Smooth muscle cell of the brain vasculature (primary cell): ENCODE data around the gene HNRNPUL1.
A peak's percentile ranks its signal among the peaks of the same experiment; 100 is the strongest.
"Not testable (repeated sequence)": the region's sequence is repeated elsewhere in the genome, so short reads cannot be mapped to it uniquely, and the experiment has no call there.

ENCODE experiments used
- DNase-seq: peaks from one replicate; pipeline ENCODE4 v3.0.0-alpha.2; 2012; ENCODE audit warnings: low read depth, low spot score

Gene HNRNPUL1

DNA sequence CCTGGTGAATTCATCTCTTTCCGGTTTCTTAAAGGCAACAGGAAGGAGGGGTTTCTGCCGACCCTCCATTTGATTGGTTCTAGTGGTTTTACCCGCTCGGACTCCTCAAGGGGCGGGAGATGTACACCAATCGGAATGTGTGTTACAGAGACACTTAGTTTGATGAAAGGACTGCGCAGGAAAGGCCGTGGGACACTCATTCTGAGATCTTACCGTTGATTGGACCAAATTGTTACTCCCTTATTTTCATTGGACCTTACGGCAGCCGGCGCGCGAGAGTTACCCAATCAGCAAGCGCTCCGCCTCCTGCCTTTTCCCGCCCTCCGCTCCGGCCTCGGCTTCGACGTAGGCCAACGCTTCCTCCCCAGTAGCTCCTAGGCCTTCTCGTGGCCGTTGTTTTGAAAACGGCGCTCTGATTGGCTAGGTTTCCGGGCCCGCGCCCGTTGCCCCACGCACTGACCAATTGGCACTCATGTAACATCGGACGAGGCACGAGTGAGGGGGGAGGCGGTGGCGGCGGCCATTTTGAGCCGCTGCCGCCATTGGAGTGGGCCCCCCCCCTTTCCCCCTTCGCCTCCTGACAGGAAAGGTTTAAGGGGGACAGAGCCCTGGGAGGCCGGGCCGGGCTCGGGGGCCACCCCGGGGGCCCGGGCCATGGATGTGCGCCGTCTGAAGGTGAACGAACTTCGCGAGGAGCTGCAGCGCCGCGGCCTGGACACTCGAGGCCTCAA lies at the start of gene HNRNPUL1:
Gene HNRNPUL1 (plus strand): TSS at position 523 of the 731 bp plus-strand sequence. CDS start 132 bp downstream, at position 655.
- peak; percentile 100 for DNase-seq

DNA sequence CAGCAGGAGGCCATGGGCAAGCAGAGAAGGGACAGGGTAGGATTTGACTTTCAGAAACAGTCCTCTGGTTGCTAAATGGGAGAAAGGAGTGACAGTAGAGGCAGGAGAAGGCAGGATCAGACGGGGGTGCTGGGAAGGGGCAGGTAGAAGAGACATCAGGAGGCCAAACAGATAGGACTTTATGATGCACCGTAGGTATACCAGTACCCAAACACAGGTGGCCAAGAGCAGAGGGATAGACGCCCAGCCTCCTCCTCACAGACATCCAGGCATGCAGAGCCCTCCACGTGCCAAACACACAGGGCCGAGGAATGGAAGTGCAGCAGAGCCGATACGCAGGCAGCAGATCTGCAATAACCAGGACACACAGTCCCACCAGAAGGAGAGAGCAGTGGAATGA lies 46.4 kb upstream of the HNRNPUL1 start:
- no peak for DNase-seq

- DNase-seq = no peak
These were observed 45.9 kb upstream of the HNRNPUL1 start for GRCh38 chr19:41218249-41218614.

DNA sequence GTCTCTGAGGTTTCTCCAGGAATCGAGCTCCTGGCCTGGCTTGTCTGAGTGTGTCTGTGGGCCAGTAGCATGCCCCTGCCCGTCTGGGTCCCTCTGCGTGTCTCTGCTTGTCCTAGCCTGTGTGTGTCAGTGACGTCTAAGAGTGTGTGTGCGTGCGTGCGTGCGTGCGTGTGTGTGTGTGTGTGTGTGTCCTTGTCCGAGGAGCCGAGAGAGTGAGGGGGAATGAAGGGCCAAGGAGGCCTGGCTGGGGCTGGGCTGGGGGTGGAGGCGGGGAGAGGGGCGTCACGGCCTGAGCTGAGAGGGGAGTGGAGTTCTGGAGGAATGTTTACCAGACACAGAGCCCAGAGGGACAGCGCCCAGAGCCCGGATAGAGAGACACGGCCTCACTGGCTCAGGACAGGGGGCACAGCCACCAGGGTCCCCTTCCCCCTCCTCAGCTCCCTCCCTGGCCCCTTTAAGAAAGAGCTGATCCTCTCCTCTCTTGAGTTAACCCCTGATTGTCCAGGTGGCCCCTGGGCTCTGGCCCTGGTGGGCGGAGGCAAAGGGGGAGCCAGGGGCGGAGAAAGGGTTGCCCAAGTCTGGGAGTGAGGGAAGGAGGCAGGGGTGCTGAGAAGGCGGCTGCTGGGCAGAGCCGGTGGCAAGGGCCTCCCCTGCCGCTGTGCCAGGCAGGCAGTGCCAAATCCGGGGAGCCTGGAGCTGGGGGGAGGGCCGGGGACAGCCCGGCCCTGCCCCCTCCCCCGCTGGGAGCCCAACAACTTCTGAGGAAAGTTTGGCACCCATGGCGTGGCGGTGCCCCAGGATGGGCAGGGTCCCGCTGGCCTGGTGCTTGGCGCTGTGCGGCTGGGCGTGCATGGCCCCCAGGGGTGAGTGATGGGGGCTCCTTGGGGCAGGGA lies 45.3 kb upstream of the HNRNPUL1 start, which contains the start of gene AXL:
Gene AXL (plus strand): TSS at position 609 of the 893 bp plus-strand sequence. CDS start 170 bp downstream, at position 779.
- DNase-seq = no peak

DNA sequence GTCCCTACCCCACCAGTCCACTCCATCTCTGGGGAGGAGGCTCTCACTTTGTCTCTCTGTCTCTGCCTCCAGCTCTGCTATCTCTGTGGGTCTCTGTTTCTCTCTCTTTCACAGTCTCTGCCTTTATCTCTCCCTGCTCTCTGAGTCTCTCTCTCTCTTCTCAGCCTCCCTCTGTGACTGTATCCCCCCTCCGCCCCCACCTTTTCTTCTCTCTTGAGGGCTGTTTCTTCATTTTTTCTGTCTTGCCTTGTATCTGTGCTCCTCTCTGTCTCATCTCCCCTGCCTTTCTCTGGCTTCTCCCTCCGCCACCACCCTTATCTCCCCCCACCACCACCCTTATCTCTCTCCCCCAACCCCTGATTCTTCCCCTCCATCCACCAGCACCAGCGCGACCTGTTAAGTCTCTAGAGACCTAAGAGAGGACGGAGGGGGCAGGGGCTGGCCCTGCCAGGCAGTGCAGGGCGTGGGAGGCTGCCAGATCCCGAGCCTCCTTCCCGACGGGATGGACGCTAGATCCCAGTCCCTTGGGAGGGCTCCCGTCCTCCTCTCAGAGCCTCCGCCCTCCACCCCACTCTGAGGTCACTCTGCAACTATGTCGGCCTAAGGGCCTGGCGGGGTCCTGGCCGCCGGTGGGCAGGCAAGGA lies 44.1 kb upstream of the HNRNPUL1 start:
- DNase-seq = no peak

DNA sequence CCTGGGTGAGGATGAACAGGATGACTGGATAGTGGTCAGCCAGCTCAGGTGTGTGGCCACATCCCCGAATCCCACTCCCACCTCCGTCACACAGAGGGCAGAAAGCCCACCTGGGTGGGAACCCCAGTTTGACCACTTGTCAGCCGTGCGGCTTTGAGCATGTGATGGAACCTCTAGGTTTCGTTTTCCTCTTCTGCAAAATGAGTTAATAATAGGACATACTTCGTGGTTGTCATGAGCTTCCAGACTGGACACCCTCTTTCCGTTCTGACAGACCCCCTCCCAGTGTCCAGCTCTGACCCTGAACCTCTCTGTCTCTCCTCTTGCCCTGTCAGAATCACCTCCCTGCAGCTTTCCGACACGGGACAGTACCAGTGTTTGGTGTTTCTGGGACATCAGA lies 43.4 kb upstream of the HNRNPUL1 start:
- no peak for DNase-seq

DNA sequence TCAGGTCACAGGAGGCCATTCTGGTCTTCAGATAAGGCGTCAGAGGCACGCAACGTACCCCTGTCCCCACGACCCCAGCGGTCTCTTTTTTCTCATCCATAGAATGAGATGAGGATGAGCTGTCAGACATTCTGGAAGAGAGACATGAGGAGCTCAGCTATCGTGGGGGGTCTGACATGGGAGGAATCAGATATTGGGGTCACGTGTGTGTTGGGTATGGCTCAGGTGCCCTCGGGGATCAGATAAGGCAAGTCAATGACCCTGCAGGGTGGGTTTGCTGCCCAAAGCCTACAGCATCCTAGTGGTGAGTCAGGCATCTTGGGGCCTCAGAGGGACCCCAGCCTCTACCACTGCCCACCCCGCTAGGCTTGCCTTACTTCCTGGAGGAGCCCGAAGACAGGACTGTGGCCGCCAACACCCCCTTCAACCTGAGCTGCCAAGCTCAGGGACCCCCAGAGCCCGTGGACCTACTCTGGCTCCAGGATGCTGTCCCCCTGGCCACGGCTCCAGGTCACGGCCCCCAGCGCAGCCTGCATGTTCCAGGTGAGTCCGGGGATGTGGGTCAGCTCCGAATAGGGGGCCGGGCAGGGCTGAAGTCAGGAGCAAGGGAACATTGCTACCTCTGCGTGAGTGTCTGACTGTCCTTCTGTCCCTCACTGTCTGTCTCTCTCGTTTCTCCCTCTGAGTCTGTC lies 42.5 kb upstream of the HNRNPUL1 start:
- DNase-seq = no peak

GRCh38 chr19:41222240-41222639 lies 41.9 kb upstream of the HNRNPUL1 start:
- DNase-seq = no peak

DNA sequence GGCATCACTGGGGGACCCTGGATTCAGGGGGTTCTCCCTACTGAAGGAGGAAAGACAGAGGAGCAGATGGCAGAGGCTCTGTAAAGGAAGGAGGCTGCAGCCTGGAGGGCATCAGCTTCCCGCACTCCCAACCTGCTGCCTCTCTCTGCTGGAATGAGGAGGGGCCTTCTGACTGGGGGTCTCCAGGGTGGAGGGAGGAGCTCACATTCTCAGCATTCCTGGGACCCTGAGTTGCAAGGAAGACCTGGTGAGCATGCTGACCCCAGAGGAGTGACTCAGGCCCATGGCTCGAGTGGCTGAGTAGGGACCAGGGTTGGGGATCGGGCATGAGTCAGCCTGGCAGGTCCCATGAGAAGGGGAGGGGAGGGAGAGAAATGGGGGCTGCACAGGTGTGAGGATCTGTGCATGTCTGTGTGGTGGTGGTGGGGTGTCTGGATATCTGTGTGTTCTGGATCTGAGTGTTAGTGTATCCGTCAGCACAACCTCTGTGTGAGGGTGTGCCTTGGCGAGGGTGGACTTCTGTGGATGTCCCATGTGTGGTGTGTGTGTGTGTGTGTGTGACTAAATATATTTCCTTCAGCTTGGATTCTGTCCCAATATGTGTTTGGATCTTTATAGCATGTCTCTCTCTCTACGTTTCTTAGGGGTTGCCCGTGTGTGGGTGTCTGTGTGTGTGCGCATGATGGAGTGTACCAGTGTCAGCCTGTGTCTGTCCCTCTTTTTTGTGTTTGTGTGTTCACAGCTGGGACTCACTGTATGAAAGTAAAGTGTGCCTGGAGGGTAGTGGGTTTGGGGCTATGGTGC lies 40.5 kb upstream of the HNRNPUL1 start:
- DNase-seq = no peak

- no peak for DNase-seq
These were observed 39.5 kb upstream of the HNRNPUL1 start for GRCh38 chr19:41224632-41225031.

GRCh38 chr19:41225238-41226052 lies 38.7 kb upstream of the HNRNPUL1 start:
- DNase-seq = peak; percentile 65

GRCh38 chr19:41226053-41226873 lies 37.9 kb upstream of the HNRNPUL1 start:
- no peak for DNase-seq

- DNase-seq = no peak
These were observed 37.2 kb upstream of the HNRNPUL1 start for GRCh38 chr19:41226874-41227390.

GRCh38 chr19:41228486-41228885 lies 35.7 kb upstream of the HNRNPUL1 start:
- no peak for DNase-seq

- not testable (repeated sequence) for DNase-seq
These were observed 34.8 kb upstream of the HNRNPUL1 start for GRCh38 chr19:41229338-41229737.

GRCh38 chr19:41230067-41230857 lies 33.9 kb upstream of the HNRNPUL1 start:
- DNase-seq = no peak

GRCh38 chr19:41232686-41233085 lies 31.5 kb upstream of the HNRNPUL1 start:
- DNase-seq = no peak

DNA sequence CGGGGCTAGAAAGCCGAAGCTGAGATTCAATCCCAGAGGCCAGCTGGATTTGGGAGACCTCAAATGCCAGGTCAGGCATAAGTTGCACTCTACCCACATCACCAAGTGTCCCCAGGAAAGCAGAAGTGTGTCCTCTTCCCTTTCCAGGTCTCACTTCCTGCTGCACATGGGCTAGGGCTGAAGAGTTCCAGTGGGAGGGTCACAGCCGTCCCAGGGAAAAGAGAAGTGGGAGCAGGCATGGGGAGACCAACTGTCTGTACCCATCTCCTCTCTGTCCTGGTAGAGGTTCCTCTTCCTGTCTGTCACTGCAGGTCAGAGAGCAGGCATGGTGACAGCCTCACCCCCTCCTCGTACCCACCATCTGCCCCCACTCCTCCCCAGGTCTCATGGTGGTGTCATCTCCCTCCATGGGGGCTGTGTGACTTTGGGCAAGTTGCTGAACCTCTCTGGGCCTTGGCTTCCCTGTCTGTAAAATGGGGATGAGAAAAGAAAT lies 30.4 kb upstream of the HNRNPUL1 start:
- DNase-seq = no peak
